ENCODE measurements around the gene FATE1.

GRCh38 chrX:151675121-151675746 is 40.6 kb upstream of the FATE1 start:
- no peak for TF ChIP-seq CTCF (IDR thresholded peaks at IDR 0.05)
- no peak for TF ChIP-seq POLR2AphosphoS5 (IDR thresholded peaks at IDR 0.05; ENCODE audit: low read depth, low read length)
- TF ChIP-seq REST (IDR thresholded peaks at IDR 0.05; ENCODE audit: insufficient read depth in 1 of 2, low read depth in 2 of 2, low read length in 1 of 2) = no peak
- no peak for TF ChIP-seq SIN3A (IDR thresholded peaks at IDR 0.05; ENCODE audit: borderline replicate concordance, insufficient read depth, low read depth, low read length)
